Gastroesophageal sphincter (tissue), 4 donors: ENCODE measurements around the gene C3orf20. TPM values are rescaled to one million over a fixed set of nuclear protein-coding genes. Genes with fewer than 3 reads are reported as not detected.

Source experiments
- ATAC-seq: fragments of 150-250 bp; one replicate; pipeline ENCODE4 v1.9.1; 2016; ENCODE audit warnings: mild to moderate bottlenecking, moderate library complexity
- H3K27ac ChIP-seq, 4 donors: fragments of 200-600 bp; sonication (generic) in 3 of 4; 1 replicate in 3 of 4; 2 replicates in 1 of 4; pipeline ENCODE4 v1.5.1; 2016 to 2019
- H3K27me3 ChIP-seq: fragments of 200-600 bp; sonication (generic); one replicate; pipeline ENCODE4 v1.5.1; 2019
- H3K36me3 ChIP-seq, 2 donors: fragments of 200-600 bp; sonication (generic); one replicate each; pipeline ENCODE4 v1.5.1; 2019; ENCODE audit warnings: control low read depth in 1 of 2
- H3K4me1 ChIP-seq, 3 donors: fragments of 200-600 bp; sonication (generic); 1 replicate in 2 of 3; 2 replicates in 1 of 3; pipeline ENCODE4 v1.5.1; 2016 to 2019; ENCODE audit warnings: control low read depth in 2 of 3
- H3K4me3 ChIP-seq, 2 donors: fragments of 200-600 bp; sonication (generic); one replicate each; pipeline ENCODE4 v1.5.1; 2019; ENCODE audit warnings: mild to moderate bottlenecking in 1 of 2, moderate library complexity in 1 of 2
- H3K9me3 ChIP-seq, 3 donors: fragments of 200-600 bp; sonication (generic); one replicate each; pipeline ENCODE4 v1.5.1; 2017 to 2019; ENCODE audit warnings: control low read depth in 2 of 3
- CTCF ChIP-seq, 4 experiments: fragments of 200-600 bp in 2 of 4; fragments of 450-650 bp in 2 of 4; sonication (generic) in 1 of 4; IDR thresholded peaks; one replicate each; pipeline ENCODE4 v1.5.1; 2017 to 2019; ENCODE audit warnings: antibody characterized with exemption in 4 of 4, mild to moderate bottlenecking in 2 of 4, moderate library complexity in 2 of 4
- EP300 ChIP-seq: sonication (generic); formaldehyde crosslinking; IDR thresholded peaks from one replicate; pipeline ENCODE4 v1.6.1; 2017; ENCODE audit warnings: antibody characterized with exemption, mild to moderate bottlenecking
- POLR2A ChIP-seq, 2 donors: fragments of 450-650 bp; IDR thresholded peaks; one replicate each; pipeline ENCODE4 v1.6.1; 2017; ENCODE audit warnings: antibody characterized with exemption in 2 of 2, mild to moderate bottlenecking in 2 of 2, moderate library complexity in 1 of 2
- POLR2AphosphoS5 ChIP-seq: sonication (generic); formaldehyde crosslinking; IDR thresholded peaks from one replicate; pipeline ENCODE4 v1.6.1; 2017; ENCODE audit warnings: antibody characterized with exemption
- WGBS, 2 donors: methylation state at CpG; one replicate each; pipeline ENCODE4 v1.1.5; 2018; ENCODE audit warnings: low coverage in 1 of 2; 5-methylcytosine and 5-hydroxymethylcytosine counted together
- total RNA-seq, 4 donors: library from RNA; depleted of rRNA; stranded (reverse); fragments of >200 nt; gene quantifications; one replicate each; pipeline ENCODE4 v1.1.0, GENCODE V29; 2016

C3orf20 gene
- total RNA-seq, 4 donors from 2014 or later, result 0.13 TPM; not detected in 3

- no peak overlapping the region for H3K4me3 ChIP-seq
- TF ChIP-seq POLR2AphosphoS5 (no peak), EP300 (no peak), POLR2A (IDR thresholded peaks at IDR 0.05) (no peak), CTCF (IDR thresholded peaks at IDR 0.05) (no peak)
- WGBS, 2 donors, result 90% methylated on average over 2 of the region's 3 CpGs; no CpG with 5 or more reads in 1 of the 2 donors
These were observed 87.8 kb downstream of the C3orf20 start for GRCh38 chr3:14762701-14763100.

GRCh38 chr3:14764331-14765059 lies 89.6 kb downstream of the C3orf20 start:
- Histone ChIP-seq H3K27me3 (no peaks in the 10 kb centered on the region), H3K4me1 (no peaks in the 10 kb centered on the region), H3K9me3 (no peaks in the 10 kb centered on the region), H3K27ac (no peak overlapping the region), H3K4me3 (no peak overlapping the region), H3K36me3 (no peaks in the 10 kb centered on the region)
- no peak for ATAC-seq
- TF ChIP-seq CTCF (IDR thresholded peaks at IDR 0.05), result no peak
- TF ChIP-seq POLR2A (IDR thresholded peaks at IDR 0.05), result no peak
- TF ChIP-seq POLR2AphosphoS5, result no peak
- TF ChIP-seq EP300, result no peak
- whole genome bisulfite sequencing, 2 donors, result 75 to 94% methylated on average over 3 to 5 of the region's 8 CpGs

More at GRCh38 chr3:14762701-14763100, 87.8 kb downstream of the C3orf20 start:
- Histone ChIP-seq H3K27me3 (no peaks in the 10 kb centered on the region), H3K4me1 (no peaks in the 10 kb centered on the region), H3K9me3 (no peaks in the 10 kb centered on the region), H3K36me3 (no peaks in the 10 kb centered on the region), H3K27ac (no peak overlapping the region)
- ATAC-seq, result no peak

- Histone ChIP-seq H3K9me3 (no peaks in the 10 kb centered on the region), H3K4me3 (no peak overlapping the region), H3K36me3 (no peaks in the 10 kb centered on the region), H3K27ac (no peak overlapping the region), H3K4me1 (no peaks in the 10 kb centered on the region), H3K27me3 (no peaks in the 10 kb centered on the region)
- TF ChIP-seq POLR2AphosphoS5, result no peak
- TF ChIP-seq EP300, result no peak
- no peak for TF ChIP-seq POLR2A (IDR thresholded peaks at IDR 0.05)
- TF ChIP-seq CTCF (IDR thresholded peaks at IDR 0.05), result no peak
- WGBS, 2 donors, result 85 to 100% methylated on average over 1 to 2 of the region's 3 CpGs
- ATAC-seq, result no peak
These were observed 90.1 kb downstream of the C3orf20 start for GRCh38 chr3:14765060-14765400.

GRCh38 chr3:14765576-14766427 lies 90.9 kb downstream of the C3orf20 start:
- no peak for ATAC-seq
- TF ChIP-seq EP300 (no peak), POLR2AphosphoS5 (no peak), POLR2A (IDR thresholded peaks at IDR 0.05) (no peak), CTCF (IDR thresholded peaks at IDR 0.05) (no peak)
- H3K36me3 ChIP-seq, result no peaks in the 10 kb centered on the region
- no peaks in the 10 kb centered on the region for H3K27me3 ChIP-seq
- H3K4me1 ChIP-seq, result no peaks in the 10 kb centered on the region
- H3K4me3 ChIP-seq, result no peak overlapping the region
- no peak overlapping the region for H3K27ac ChIP-seq
- no peaks in the 10 kb centered on the region for H3K9me3 ChIP-seq
- 82 to 94% methylated on average over 2 to 3 of the region's 9 CpGs for WGBS, 2 donors
